ENCODE data around the gene ATRIP.

- TF ChIP-seq CTCF (IDR thresholded peaks at IDR 0.05; ENCODE audit: poor library complexity) (no peak), EZH2phosphoT487 (IDR thresholded peaks at IDR 0.05; ENCODE audit: low read depth, severe bottlenecking, unreplicated experiment) (no peak), EZH2 (IDR thresholded peaks at IDR 0.05; ENCODE audit: borderline replicate concordance) (no peak)
Observed at GRCh38 chr3:48436477-48436787, 10.1 kb upstream of the ATRIP start.
